SK-N-SH (cell line): ENCODE results near the gene LSM14B.

Source experiments
- CTCF ChIP-seq: fragments of 200-600 bp; sonication (generic); IDR thresholded peaks from 2 replicates; pipeline ENCODE4 v1.6.1; 2017; ENCODE audit warnings: antibody characterized with exemption, mild to moderate bottlenecking, moderate library complexity
- ELF1 ChIP-seq: IDR thresholded peaks from 2 replicates; pipeline ENCODE4 v1.4.0; 2012
- EZH2phosphoT487 ChIP-seq: fragments of 200-600 bp; sonication (generic); IDR thresholded peaks from 2 replicates; pipeline ENCODE4 v1.6.1; 2017; ENCODE audit warnings: low read depth, mixed run types, mild to moderate bottlenecking, antibody characterized with exemption, moderate library complexity, borderline replicate concordance
- FOXM1 ChIP-seq: IDR thresholded peaks from 2 replicates; pipeline ENCODE4 v1.4.0; 2012; ENCODE audit warnings: low read depth, mild to moderate bottlenecking
- MAX ChIP-seq: IDR thresholded peaks from 2 replicates; pipeline ENCODE4 v1.4.0; 2012; ENCODE audit warnings: low read depth
- POLR2AphosphoS5 ChIP-seq: IDR thresholded peaks from 2 replicates; pipeline ENCODE4 v1.6.1; 2012; ENCODE audit warnings: low read depth, low read length
- TAF1 ChIP-seq: IDR thresholded peaks from 2 replicates; pipeline ENCODE4 v1.6.1; 2012; ENCODE audit warnings: low read depth, mild to moderate bottlenecking, low read length, moderate library complexity, borderline replicate concordance

- no peak for TF ChIP-seq CTCF
- TF ChIP-seq MAX = no peak
- no peak for TF ChIP-seq TAF1
- no peak for TF ChIP-seq ELF1
- no peak for TF ChIP-seq FOXM1
- TF ChIP-seq EZH2phosphoT487 = no peak
- TF ChIP-seq POLR2AphosphoS5 = no peak
Measured at GRCh38 chr20:62073323-62073722, 49.0 kb upstream of the LSM14B start.
